Natural killer cell treated with Interleukin-12 subunit alpha and Interleukin-12 subunit beta and Interleukin-15 and Interleukin-18, amount 100 ng/mL, for 72 hours (primary cell): ENCODE measurements around the gene CC2D2A. TPM values are rescaled to one million over a fixed set of nuclear protein-coding genes. Genes with fewer than 3 reads are reported as not detected.

ENCODE experiments used
- ATAC-seq, 2 donors: fragments of 150-1000 bp; cut with Tn5 transposase in 1 of 2; sonication (Bioruptor Pico), chemical (Tn5 transposase) in 1 of 2; 2 replicates each; pipeline ENCODE4 v1.10.0; 2021
- DNase-seq: peaks from one replicate; pipeline ENCODE4 v3.0.0; 2022; ENCODE audit warnings: low spot score
- H3K27ac Mint-ChIP-seq, 2 donors: 1 replicate in 1 of 2; 2 replicates in 1 of 2; pipeline ENCODE4 v1.8.0; 2022; ENCODE audit warnings: mixed read lengths in 2 of 2, mild to moderate bottlenecking in 1 of 2, moderate library complexity in 1 of 2
- H3K27me3 Mint-ChIP-seq, 2 donors: 1 replicate in 1 of 2; 2 replicates in 1 of 2; pipeline ENCODE4 v1.8.0; 2022; ENCODE audit warnings: mixed read lengths in 2 of 2
- H3K36me3 Mint-ChIP-seq: one replicate; pipeline ENCODE4 v1.8.0; 2022; ENCODE audit warnings: mixed read lengths
- H3K4me1 Mint-ChIP-seq, 2 donors: 1 replicate in 1 of 2; 2 replicates in 1 of 2; pipeline ENCODE4 v1.8.0; 2022; ENCODE audit warnings: low read depth in 2 of 2, mixed read lengths in 2 of 2, mild to moderate bottlenecking in 1 of 2
- H3K4me3 Mint-ChIP-seq: one replicate; pipeline ENCODE4 v1.8.0; 2022; ENCODE audit warnings: mixed read lengths
- H3K9me3 Mint-ChIP-seq: 2 replicates; pipeline ENCODE4 v1.8.0; 2022; ENCODE audit warnings: mixed read lengths
- total RNA-seq, 2 donors: library from RNA; stranded (reverse); gene quantifications; one replicate each; pipeline ENCODE4 v1.2.3, GENCODE V29; 2022

CC2D2A gene
- total RNA-seq, 2 donors from 2014 or later, result not detected

GRCh38 chr4:15543537-15544247, 74.0 kb downstream of the CC2D2A start:
- Mint-ChIP-seq H3K27ac (no peak overlapping the region), H3K36me3 (peaks cover 4% of the 10 kb centered on the region), H3K4me3 (no peak overlapping the region), H3K4me1 (peaks cover 8 to 10% of the 10 kb centered on the region in 2 donors), H3K9me3 (no peaks in the 10 kb centered on the region), H3K27me3 (no peaks in the 10 kb centered on the region)
- ATAC-seq (peak in 1 of 2 donors; percentile 51), DNase-seq (no peak)

- no peaks in the 10 kb centered on the region for H3K27me3 Mint-ChIP-seq
- H3K27ac Mint-ChIP-seq, result no peak overlapping the region
- peaks cover 4% of the 10 kb centered on the region for H3K36me3 Mint-ChIP-seq
- H3K9me3 Mint-ChIP-seq, result no peaks in the 10 kb centered on the region
- no peak for ATAC-seq
- no peak overlapping the region for H3K4me3 Mint-ChIP-seq
- DNase-seq, result no peak
- peaks cover 8 to 10% of the 10 kb centered on the region in 2 donors for H3K4me1 Mint-ChIP-seq
These were observed 74.6 kb downstream of the CC2D2A start for GRCh38 chr4:15544248-15544729.

- DNase-seq, result no peak
- ATAC-seq, result no peak
- Mint-ChIP-seq H3K27me3 (no peaks in the 10 kb centered on the region), H3K4me1 (peaks cover 8 to 10% of the 10 kb centered on the region in 2 donors), H3K27ac (no peak overlapping the region), H3K9me3 (no peaks in the 10 kb centered on the region), H3K36me3 (peaks cover 4% of the 10 kb centered on the region), H3K4me3 (no peak overlapping the region)
These were observed 75.7 kb downstream of the CC2D2A start for GRCh38 chr4:15545371-15545770.

- peaks cover 8 to 10% of the 10 kb centered on the region in 2 donors for H3K4me1 Mint-ChIP-seq
- peak overlapping the region; percentile 47 for H3K4me3 Mint-ChIP-seq
- DNase-seq, result no peak
- ATAC-seq, result no peak
- H3K36me3 Mint-ChIP-seq, result peaks cover 4% of the 10 kb centered on the region
- H3K27ac Mint-ChIP-seq, result peak overlapping the region; percentile 2 to 46
- no peaks in the 10 kb centered on the region for H3K27me3 Mint-ChIP-seq
- no peaks in the 10 kb centered on the region for H3K9me3 Mint-ChIP-seq
These were observed 77.7 kb downstream of the CC2D2A start for GRCh38 chr4:15547392-15547791.

GRCh38 chr4:15550491-15550890, 80.8 kb downstream of the CC2D2A start:
- Mint-ChIP-seq H3K4me3 (no peak overlapping the region), H3K27ac (no peak overlapping the region), H3K9me3 (no peaks in the 10 kb centered on the region), H3K36me3 (peaks cover 4% of the 10 kb centered on the region), H3K27me3 (no peaks in the 10 kb centered on the region), H3K4me1 (peaks cover 10% of the 10 kb centered on the region in 2 donors)
- ATAC-seq, result no peak
- DNase-seq, result no peak

- Mint-ChIP-seq H3K4me1 (peaks cover 6 to 8% of the 10 kb centered on the region in 2 donors), H3K9me3 (no peaks in the 10 kb centered on the region), H3K27ac (no peak overlapping the region), H3K27me3 (no peaks in the 10 kb centered on the region), H3K4me3 (no peak overlapping the region), H3K36me3 (no peaks in the 10 kb centered on the region)
- no peak for ATAC-seq
- DNase-seq, result no peak
These were observed 82.2 kb downstream of the CC2D2A start for GRCh38 chr4:15551740-15552446.

GRCh38 chr4:15552557-15553362, 83.1 kb downstream of the CC2D2A start:
- H3K4me1 Mint-ChIP-seq, result peaks cover 0 to 3% of the 10 kb centered on the region in 2 donors
- no peak overlapping the region for H3K27ac Mint-ChIP-seq
- H3K27me3 Mint-ChIP-seq, result no peaks in the 10 kb centered on the region

GRCh38 chr4:15556511-15557092, 86.9 kb downstream of the CC2D2A start:
- Mint-ChIP-seq H3K27ac (no peak overlapping the region), H3K4me3 (no peak overlapping the region), H3K36me3 (no peaks in the 10 kb centered on the region), H3K9me3 (no peaks in the 10 kb centered on the region), H3K27me3 (no peaks in the 10 kb centered on the region), H3K4me1 (peaks cover 0 to 3% of the 10 kb centered on the region in 2 donors)
- DNase-seq, result no peak
- no peak for ATAC-seq

More at GRCh38 chr4:15552557-15553362, 83.1 kb downstream of the CC2D2A start:
- no peaks in the 10 kb centered on the region for H3K9me3 Mint-ChIP-seq
- no peak overlapping the region for H3K4me3 Mint-ChIP-seq
- no peak for ATAC-seq
- DNase-seq, result no peak
- no peaks in the 10 kb centered on the region for H3K36me3 Mint-ChIP-seq

GRCh38 chr4:15557786-15558550, 88.3 kb downstream of the CC2D2A start:
- ATAC-seq (no peak), DNase-seq (no peak)
- Mint-ChIP-seq H3K27ac (no peak overlapping the region), H3K36me3 (peaks cover 4% of the 10 kb centered on the region), H3K4me1 (peaks cover 0 to 3% of the 10 kb centered on the region in 2 donors), H3K9me3 (no peaks in the 10 kb centered on the region), H3K27me3 (no peaks in the 10 kb centered on the region), H3K4me3 (no peak overlapping the region)

GRCh38 chr4:15558561-15558960, 88.9 kb downstream of the CC2D2A start:
- H3K9me3 Mint-ChIP-seq, result no peaks in the 10 kb centered on the region
- peaks cover 7% of the 10 kb centered on the region for H3K36me3 Mint-ChIP-seq
- H3K27ac Mint-ChIP-seq, result no peak overlapping the region
- no peak for ATAC-seq
- peaks cover 0 to 3% of the 10 kb centered on the region in 2 donors for H3K4me1 Mint-ChIP-seq
- no peak overlapping the region for H3K4me3 Mint-ChIP-seq
- no peak for DNase-seq
- H3K27me3 Mint-ChIP-seq, result no peaks in the 10 kb centered on the region

GRCh38 chr4:15562114-15562513, 92.4 kb downstream of the CC2D2A start:
- Mint-ChIP-seq H3K36me3 (peaks cover 7% of the 10 kb centered on the region), H3K27ac (no peak overlapping the region), H3K4me3 (no peak overlapping the region), H3K27me3 (no peaks in the 10 kb centered on the region), H3K9me3 (no peaks in the 10 kb centered on the region), H3K4me1 (no peaks in the 10 kb centered on the region)
- no peak for DNase-seq
- ATAC-seq, result no peak

GRCh38 chr4:15562623-15563022, 92.9 kb downstream of the CC2D2A start:
- Mint-ChIP-seq H3K36me3 (peaks cover 7% of the 10 kb centered on the region), H3K27me3 (no peaks in the 10 kb centered on the region), H3K4me1 (no peaks in the 10 kb centered on the region)

GRCh38 chr4:15563871-15564270, 94.2 kb downstream of the CC2D2A start:
- H3K27me3 Mint-ChIP-seq, result no peaks in the 10 kb centered on the region
- no peak overlapping the region for H3K27ac Mint-ChIP-seq
- ATAC-seq, result no peak
- H3K4me1 Mint-ChIP-seq, result no peaks in the 10 kb centered on the region
- H3K4me3 Mint-ChIP-seq, result no peak overlapping the region
- no peak for DNase-seq
- H3K9me3 Mint-ChIP-seq, result no peaks in the 10 kb centered on the region
- peaks cover 7% of the 10 kb centered on the region for H3K36me3 Mint-ChIP-seq

More at GRCh38 chr4:15562623-15563022, 92.9 kb downstream of the CC2D2A start:
- Mint-ChIP-seq H3K9me3 (no peaks in the 10 kb centered on the region), H3K27ac (no peak overlapping the region), H3K4me3 (no peak overlapping the region)
- no peak for ATAC-seq
- no peak for DNase-seq
